ENCODE data around the gene MARK3. TPM values are rescaled to one million over a fixed set of nuclear protein-coding genes. Genes with fewer than 3 reads are reported as not detected.

MARK3 gene
- polyA plus RNA-seq, 1 donor (not counting 4 experiments of a cell fraction or from before 2014, with no cell fraction given) = 133 TPM

DNA sequence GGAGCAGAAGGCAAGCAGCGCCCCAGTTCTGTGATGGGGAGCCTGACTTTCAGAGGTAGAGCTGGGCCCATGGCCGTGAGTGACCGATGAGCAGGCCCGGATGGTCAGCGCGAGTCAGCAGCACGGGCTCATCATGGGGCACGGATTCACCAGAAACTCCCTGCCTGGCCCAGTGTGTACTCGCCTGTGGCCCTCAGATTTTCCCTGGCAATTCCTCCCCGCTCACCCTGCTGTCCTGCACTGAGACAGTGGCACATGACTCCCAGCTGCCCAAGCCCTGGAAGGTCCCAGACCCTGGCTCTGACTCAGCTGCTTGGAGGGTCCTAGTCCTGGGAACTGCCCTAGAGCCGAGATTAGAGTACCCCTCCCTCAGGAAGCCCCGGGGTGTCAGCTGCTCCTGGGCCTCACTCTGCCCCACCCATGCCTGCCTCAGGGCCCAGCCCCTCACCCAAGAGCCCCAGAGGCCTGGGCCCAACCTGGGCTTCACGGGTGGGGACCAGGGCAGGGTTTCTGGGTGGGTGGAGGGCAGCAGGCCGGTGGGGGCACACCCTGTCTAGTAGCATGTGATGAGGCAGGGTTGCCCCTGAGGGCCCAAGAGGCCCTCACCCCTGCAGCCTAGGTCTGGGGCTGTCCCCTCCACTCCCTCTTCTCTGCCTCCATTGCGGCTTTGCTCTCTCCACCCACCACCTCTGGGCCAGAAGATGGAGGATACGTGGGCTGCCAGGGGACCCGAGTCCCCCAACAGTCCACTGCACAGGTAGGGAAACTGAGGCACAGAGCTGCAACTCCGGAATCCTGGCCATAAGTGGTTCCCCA lies 152.2 kb downstream of the MARK3 start:
- H3K4me2 ChIP-seq (ENCODE audit: control insufficient read depth, extremely low read depth, insufficient read depth, low read depth, low read length) = no peak overlapping the region
- H3K79me2 ChIP-seq (ENCODE audit: control insufficient read depth, insufficient read depth, low read length) = peaks cover under 1% of the 10 kb centered on the region
- dilution Hi-C loops (cut with MboI; ENCODE audit: extremely low pct_ligation_motif_present, low sequenced_read_pairs) = no loop called here
- H3K27ac ChIP-seq (ENCODE audit: control insufficient read depth, insufficient read depth, low read length) = no peak overlapping the region
- no peaks in the 10 kb centered on the region for H3K9me1 ChIP-seq (ENCODE audit: control insufficient read depth, extremely low read depth, insufficient read depth, low read length)
- no peak for TF ChIP-seq EZH2 (IDR thresholded peaks at IDR 0.05; ENCODE audit: low read length)
- TF ChIP-seq, protein P1, sequence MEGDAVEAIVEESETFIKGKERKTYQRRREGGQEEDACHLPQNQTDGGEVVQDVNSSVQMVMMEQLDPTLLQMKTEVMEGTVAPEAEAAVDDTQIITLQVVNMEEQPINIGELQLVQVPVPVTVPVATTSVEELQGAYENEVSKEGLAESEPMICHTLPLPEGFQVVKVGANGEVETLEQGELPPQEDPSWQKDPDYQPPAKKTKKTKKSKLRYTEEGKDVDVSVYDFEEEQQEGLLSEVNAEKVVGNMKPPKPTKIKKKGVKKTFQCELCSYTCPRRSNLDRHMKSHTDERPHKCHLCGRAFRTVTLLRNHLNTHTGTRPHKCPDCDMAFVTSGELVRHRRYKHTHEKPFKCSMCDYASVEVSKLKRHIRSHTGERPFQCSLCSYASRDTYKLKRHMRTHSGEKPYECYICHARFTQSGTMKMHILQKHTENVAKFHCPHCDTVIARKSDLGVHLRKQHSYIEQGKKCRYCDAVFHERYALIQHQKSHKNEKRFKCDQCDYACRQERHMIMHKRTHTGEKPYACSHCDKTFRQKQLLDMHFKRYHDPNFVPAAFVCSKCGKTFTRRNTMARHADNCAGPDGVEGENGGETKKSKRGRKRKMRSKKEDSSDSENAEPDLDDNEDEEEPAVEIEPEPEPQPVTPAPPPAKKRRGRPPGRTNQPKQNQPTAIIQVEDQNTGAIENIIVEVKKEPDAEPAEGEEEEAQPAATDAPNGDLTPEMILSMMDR (optimal IDR thresholded peaks at IDR 0.05 in 1 of 3, IDR thresholded peaks at IDR 0.05 in 1 of 3, conservative IDR thresholded peaks at IDR 0.05 in 1 of 3; ENCODE audit: extremely low read depth in 1 of 3, insufficient read depth in 2 of 3, low read length in 3 of 3) = no peak
- H3K9ac ChIP-seq (ENCODE audit: control insufficient read depth, extremely low read depth, insufficient read depth, low read length) = no peak overlapping the region
- H3K4me3 ChIP-seq (ENCODE audit: control insufficient read depth in 2 of 3, extremely low read depth in 1 of 3, insufficient read depth in 2 of 3, low read depth in 1 of 3, low read length in 3 of 3) = no peak overlapping the region
- no peaks in the 10 kb centered on the region for H3K9me3 ChIP-seq (ENCODE audit: control insufficient read depth, low read depth, low read length)
- H3K36me3 ChIP-seq (ENCODE audit: control insufficient read depth in 2 of 2, extremely low read depth in 1 of 2, insufficient read depth in 2 of 2, low read length in 2 of 2) = peaks cover 0 to 13% of the 10 kb centered on the region in 2 experiments
- peaks cover 29% of the 10 kb centered on the region for H3K4me1 ChIP-seq (ENCODE audit: control insufficient read depth, extremely low read depth, insufficient read depth, low read length)
- H4K20me1 ChIP-seq (ENCODE audit: control insufficient read depth, extremely low read depth, insufficient read depth, low read length) = no peaks in the 10 kb centered on the region
- no peak overlapping the region for H2AFZ ChIP-seq (ENCODE audit: control insufficient read depth, low read length)
- no peaks in the 10 kb centered on the region for H3K27me3 ChIP-seq (ENCODE audit: control insufficient read depth, extremely low read depth, insufficient read depth, low read length)
- DNase-seq (ENCODE audit: low read depth, low spot score) (no peak), FAIRE-seq (no peak)

DNA sequence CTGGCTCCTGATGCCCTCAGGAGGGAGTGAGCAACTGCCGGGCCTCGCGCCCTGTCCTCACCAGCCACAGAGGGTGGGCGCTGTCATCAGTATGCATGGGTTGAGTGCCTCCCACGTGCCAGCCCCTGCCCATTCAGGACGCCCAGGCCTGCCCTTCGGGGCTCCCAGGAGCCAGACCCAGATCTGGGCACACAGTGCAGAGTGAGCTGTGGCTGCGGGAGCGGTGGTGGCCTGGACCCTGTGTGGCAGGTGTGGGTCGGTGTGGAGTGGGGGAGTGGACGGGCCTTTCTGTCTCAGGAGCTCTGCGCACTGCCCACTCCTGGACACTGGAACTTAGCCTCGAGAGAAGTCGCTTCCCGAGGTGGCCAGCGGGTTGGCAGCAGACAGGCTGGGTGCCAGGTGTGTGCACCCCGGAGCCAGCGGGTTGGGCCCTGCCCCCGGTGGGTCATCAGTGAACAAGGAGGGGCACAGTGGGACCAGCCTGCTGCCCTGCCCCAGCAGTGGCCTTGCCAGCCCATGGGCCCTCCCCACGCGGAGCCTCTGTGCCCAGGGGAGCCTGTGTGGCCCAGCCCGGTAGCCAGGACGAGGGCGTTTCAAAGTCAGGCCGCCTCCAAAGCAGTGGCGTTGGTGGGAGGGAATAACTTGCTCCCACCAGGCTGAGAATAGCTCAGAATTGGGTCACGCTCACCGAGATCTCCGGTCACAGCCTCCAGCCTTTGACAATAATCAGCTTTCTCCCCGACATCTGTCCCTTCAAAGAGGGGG lies 153.3 kb downstream of the MARK3 start:
- dilution Hi-C loops (cut with MboI; ENCODE audit: extremely low pct_ligation_motif_present, low sequenced_read_pairs) = no loop called here
- no peak for FAIRE-seq
- H3K4me3 ChIP-seq (ENCODE audit: control insufficient read depth in 2 of 3, extremely low read depth in 1 of 3, insufficient read depth in 2 of 3, low read depth in 1 of 3, low read length in 3 of 3) = no peak overlapping the region
- no peaks in the 10 kb centered on the region for H4K20me1 ChIP-seq (ENCODE audit: control insufficient read depth, extremely low read depth, insufficient read depth, low read length)
- no peak overlapping the region for H3K27ac ChIP-seq (ENCODE audit: control insufficient read depth, insufficient read depth, low read length)
- no peaks in the 10 kb centered on the region for H3K9me3 ChIP-seq (ENCODE audit: control insufficient read depth, low read depth, low read length)
- no peak for DNase-seq (ENCODE audit: low read depth, low spot score)
- peaks cover 0 to 9% of the 10 kb centered on the region in 2 experiments for H3K36me3 ChIP-seq (ENCODE audit: control insufficient read depth in 2 of 2, extremely low read depth in 1 of 2, insufficient read depth in 2 of 2, low read length in 2 of 2)
- H3K27me3 ChIP-seq (ENCODE audit: control insufficient read depth, extremely low read depth, insufficient read depth, low read length) = no peaks in the 10 kb centered on the region
- H3K9ac ChIP-seq (ENCODE audit: control insufficient read depth, extremely low read depth, insufficient read depth, low read length) = no peak overlapping the region
- no peak overlapping the region for H2AFZ ChIP-seq (ENCODE audit: control insufficient read depth, low read length)
- H3K9me1 ChIP-seq (ENCODE audit: control insufficient read depth, extremely low read depth, insufficient read depth, low read length) = no peaks in the 10 kb centered on the region
- no peak overlapping the region for H3K4me2 ChIP-seq (ENCODE audit: control insufficient read depth, extremely low read depth, insufficient read depth, low read depth, low read length)
- peaks cover 29% of the 10 kb centered on the region for H3K4me1 ChIP-seq (ENCODE audit: control insufficient read depth, extremely low read depth, insufficient read depth, low read length)
- H3K79me2 ChIP-seq (ENCODE audit: control insufficient read depth, insufficient read depth, low read length) = no peaks in the 10 kb centered on the region
- TF ChIP-seq EZH2 (IDR thresholded peaks at IDR 0.05; ENCODE audit: low read length) = no peak
- TF ChIP-seq, protein P1 (optimal IDR thresholded peaks at IDR 0.05 in 1 of 3, IDR thresholded peaks at IDR 0.05 in 1 of 3, conservative IDR thresholded peaks at IDR 0.05 in 1 of 3; ENCODE audit: extremely low read depth in 1 of 3, insufficient read depth in 2 of 3, low read length in 3 of 3) = no peak
